Body of pancreas (tissue), 4 donors: ENCODE data around the gene PTPRN2.

Experiments
- POLR2A ChIP-seq, 3 donors: fragments of 450-650 bp; IDR thresholded peaks; one replicate each; pipeline ENCODE4 v1.6.1; 2016; ENCODE audit warnings: antibody characterized with exemption in 3 of 3, mild to moderate bottlenecking in 2 of 3
- TF ChIP-seq, protein P1 (sequence below), 7 experiments: fragments of 450-650 bp in 4 of 7; fragments of 200-600 bp in 3 of 7; sonication (generic) in 3 of 7; IDR thresholded peaks; one replicate each; pipeline ENCODE4 v1.5.1; 2016 to 2019; ENCODE audit warnings: antibody characterized with exemption in 7 of 7

DNA sequence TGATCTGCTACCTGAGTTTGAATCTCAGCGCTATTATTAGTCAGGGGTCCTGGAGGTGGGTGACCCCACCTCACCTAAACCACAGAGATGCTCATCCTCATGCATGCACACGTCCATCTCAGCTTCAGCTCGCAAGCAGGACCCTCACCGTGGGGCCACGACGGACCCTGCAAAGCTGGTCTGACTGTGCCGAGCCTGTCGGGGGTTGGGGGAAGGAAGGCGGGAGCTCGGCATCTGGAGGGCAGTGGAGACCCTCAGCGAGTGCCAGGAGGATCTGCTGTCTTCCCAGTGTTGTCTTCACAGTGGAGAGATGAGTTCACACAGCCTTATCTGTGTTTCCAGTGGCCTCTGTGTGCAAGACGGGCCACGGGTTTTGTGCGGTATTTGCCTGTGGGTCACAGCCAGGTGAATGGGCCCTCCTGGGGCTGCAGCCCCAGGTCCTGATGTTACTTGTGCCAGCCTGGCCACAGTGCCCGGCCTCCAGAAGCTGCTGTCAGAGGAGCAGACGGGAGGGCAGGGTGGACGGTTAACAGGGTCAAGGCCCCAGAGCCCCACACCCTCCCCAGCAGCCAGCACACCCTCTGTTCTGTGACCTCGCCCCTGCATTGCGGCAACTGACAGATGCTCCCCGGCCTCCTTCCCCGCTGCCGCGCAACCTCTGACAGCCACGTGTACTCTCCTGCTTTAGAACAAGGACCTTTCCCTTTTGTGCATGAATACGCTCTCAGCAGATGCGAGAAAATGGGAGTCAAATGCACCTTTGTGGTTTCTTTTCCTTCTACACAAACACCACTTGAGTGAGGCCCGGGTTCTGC lies 722.1 kb downstream of the PTPRN2 start:
- TF ChIP-seq, protein P1, sequence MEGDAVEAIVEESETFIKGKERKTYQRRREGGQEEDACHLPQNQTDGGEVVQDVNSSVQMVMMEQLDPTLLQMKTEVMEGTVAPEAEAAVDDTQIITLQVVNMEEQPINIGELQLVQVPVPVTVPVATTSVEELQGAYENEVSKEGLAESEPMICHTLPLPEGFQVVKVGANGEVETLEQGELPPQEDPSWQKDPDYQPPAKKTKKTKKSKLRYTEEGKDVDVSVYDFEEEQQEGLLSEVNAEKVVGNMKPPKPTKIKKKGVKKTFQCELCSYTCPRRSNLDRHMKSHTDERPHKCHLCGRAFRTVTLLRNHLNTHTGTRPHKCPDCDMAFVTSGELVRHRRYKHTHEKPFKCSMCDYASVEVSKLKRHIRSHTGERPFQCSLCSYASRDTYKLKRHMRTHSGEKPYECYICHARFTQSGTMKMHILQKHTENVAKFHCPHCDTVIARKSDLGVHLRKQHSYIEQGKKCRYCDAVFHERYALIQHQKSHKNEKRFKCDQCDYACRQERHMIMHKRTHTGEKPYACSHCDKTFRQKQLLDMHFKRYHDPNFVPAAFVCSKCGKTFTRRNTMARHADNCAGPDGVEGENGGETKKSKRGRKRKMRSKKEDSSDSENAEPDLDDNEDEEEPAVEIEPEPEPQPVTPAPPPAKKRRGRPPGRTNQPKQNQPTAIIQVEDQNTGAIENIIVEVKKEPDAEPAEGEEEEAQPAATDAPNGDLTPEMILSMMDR (IDR thresholded peaks at IDR 0.05) = no peak
- TF ChIP-seq POLR2A (IDR thresholded peaks at IDR 0.05) = no peak
